KMS-11 (cell line): ENCODE data around the gene MDN1.
"Not testable (repeated sequence)": the region's sequence is repeated elsewhere in the genome, so short reads cannot be mapped to it uniquely, and the experiment has no call there.

Experiments
- H2AFZ ChIP-seq: fragments of 200-600 bp; sonication (generic); 2 replicates; pipeline ENCODE4 v1.6.1; 2016; ENCODE audit warnings: antibody characterized with exemption, mixed run types, low read depth
- H3K27ac ChIP-seq: fragments of 200-600 bp; sonication (generic); 2 replicates; pipeline ENCODE4 v1.6.1; 2016; ENCODE audit warnings: mild to moderate bottlenecking, mixed run types
- H3K27me3 ChIP-seq: fragments of 200-600 bp; sonication (generic); 2 replicates; pipeline ENCODE4 v1.6.1; 2017; ENCODE audit warnings: mild to moderate bottlenecking, low read depth, mixed run types, moderate library complexity; ENCODE audit not compliant: insufficient read depth
- H3K36me3 ChIP-seq: fragments of 200-600 bp; sonication (generic); 2 replicates; pipeline ENCODE4 v1.6.1; 2017; ENCODE audit warnings: mild to moderate bottlenecking, mixed run types; ENCODE audit not compliant: insufficient read depth
- H3K4me1 ChIP-seq: fragments of 200-600 bp; sonication (generic); 2 replicates; pipeline ENCODE4 v1.6.1; 2016; ENCODE audit warnings: mild to moderate bottlenecking, low read depth, mixed run types; ENCODE audit not compliant: poor library complexity, severe bottlenecking
- H3K4me2 ChIP-seq: fragments of 200-600 bp; sonication (generic); 2 replicates; pipeline ENCODE4 v1.7.0; 2016; ENCODE audit warnings: mild to moderate bottlenecking, mixed run types
- H3K4me3 ChIP-seq: fragments of 200-600 bp; sonication (generic); IDR thresholded peaks from 2 replicates; pipeline ENCODE4 v1.6.1; 2017; ENCODE audit warnings: low read depth, low read length, mixed read lengths; ENCODE audit not compliant: insufficient read depth
- H3K79me2 ChIP-seq: fragments of 200-600 bp; sonication (generic); 2 replicates; pipeline ENCODE4 v1.6.1; 2016; ENCODE audit warnings: low read depth, mixed run types; ENCODE audit not compliant: insufficient read depth
- H3K9ac ChIP-seq: fragments of 200-600 bp; sonication (generic); 2 replicates; pipeline ENCODE4 v1.6.1; 2016; ENCODE audit warnings: mild to moderate bottlenecking, mixed run types
- H4K20me1 ChIP-seq: fragments of 200-600 bp; sonication (generic); 2 replicates; pipeline ENCODE4 v1.6.1; 2016; ENCODE audit warnings: mild to moderate bottlenecking, mixed run types; ENCODE audit not compliant: insufficient read depth
- TF ChIP-seq, protein P1 (sequence below): fragments of 200-600 bp; sonication (generic); conservative IDR thresholded peaks from 2 replicates; pipeline ENCODE4 v1.6.1; 2017; ENCODE audit warnings: low read depth, mild to moderate bottlenecking, antibody characterized with exemption, low read length, moderate library complexity, mixed read lengths

Gene MDN1

DNA sequence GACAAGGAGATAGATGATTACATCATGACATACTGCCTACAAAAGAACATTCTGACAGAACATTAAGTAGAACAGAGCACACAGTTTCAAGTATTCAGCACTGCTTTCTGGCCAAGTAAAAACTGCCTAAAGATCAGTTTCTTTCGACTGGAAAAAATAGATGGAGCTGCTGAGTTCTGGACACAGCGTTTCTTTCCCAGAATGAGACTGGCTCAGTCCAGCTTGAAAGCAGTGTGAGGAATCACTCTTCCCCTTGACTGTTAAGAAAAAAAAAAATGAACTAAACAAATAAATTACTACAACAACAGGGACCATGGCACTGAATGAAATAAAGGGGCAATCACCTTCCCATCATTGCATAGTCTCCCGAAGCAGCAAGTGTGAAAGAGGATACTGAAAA is 176.6 kb downstream of the MDN1 start:
- Histone ChIP-seq H3K36me3 (no peaks in the 10 kb centered on the region), H3K4me1 (no peaks in the 10 kb centered on the region), H3K27me3 (no peaks in the 10 kb centered on the region), H3K27ac (no peak overlapping the region), H3K4me3 (no peak overlapping the region), H4K20me1 (no peaks in the 10 kb centered on the region), H3K4me2 (no peak overlapping the region), H3K9ac (no peak overlapping the region), H3K79me2 (no peaks in the 10 kb centered on the region), H2AFZ (no peak overlapping the region)
- TF ChIP-seq, protein P1, sequence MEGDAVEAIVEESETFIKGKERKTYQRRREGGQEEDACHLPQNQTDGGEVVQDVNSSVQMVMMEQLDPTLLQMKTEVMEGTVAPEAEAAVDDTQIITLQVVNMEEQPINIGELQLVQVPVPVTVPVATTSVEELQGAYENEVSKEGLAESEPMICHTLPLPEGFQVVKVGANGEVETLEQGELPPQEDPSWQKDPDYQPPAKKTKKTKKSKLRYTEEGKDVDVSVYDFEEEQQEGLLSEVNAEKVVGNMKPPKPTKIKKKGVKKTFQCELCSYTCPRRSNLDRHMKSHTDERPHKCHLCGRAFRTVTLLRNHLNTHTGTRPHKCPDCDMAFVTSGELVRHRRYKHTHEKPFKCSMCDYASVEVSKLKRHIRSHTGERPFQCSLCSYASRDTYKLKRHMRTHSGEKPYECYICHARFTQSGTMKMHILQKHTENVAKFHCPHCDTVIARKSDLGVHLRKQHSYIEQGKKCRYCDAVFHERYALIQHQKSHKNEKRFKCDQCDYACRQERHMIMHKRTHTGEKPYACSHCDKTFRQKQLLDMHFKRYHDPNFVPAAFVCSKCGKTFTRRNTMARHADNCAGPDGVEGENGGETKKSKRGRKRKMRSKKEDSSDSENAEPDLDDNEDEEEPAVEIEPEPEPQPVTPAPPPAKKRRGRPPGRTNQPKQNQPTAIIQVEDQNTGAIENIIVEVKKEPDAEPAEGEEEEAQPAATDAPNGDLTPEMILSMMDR = no peak

DNA sequence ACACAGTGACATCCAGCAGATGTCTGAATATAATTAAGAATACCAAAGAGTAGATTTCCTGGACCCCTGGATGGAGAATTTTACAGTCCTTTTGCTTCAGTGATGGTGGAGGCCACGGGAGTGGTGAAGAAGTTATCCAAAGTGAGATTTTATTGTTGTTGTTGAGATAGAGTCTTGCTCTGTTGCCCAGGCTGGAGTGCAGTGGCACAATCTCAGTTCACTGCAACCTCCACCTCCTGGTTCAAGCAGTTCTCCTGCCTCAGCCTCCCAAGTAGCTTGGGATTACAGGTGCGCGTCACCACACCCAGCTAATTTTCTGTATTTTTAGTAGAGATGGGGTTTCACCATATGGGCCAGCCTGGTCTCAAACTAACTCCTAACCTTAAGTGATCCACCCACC is 178.0 kb downstream of the MDN1 start:
- H4K20me1 ChIP-seq, H3K4me3 ChIP-seq, H3K4me2 ChIP-seq, H3K27ac ChIP-seq, H2AFZ ChIP-seq, H3K4me1 ChIP-seq, H3K27me3 ChIP-seq, H3K79me2 ChIP-seq, H3K36me3 ChIP-seq, H3K9ac ChIP-seq: not testable (repeated sequence)

DNA sequence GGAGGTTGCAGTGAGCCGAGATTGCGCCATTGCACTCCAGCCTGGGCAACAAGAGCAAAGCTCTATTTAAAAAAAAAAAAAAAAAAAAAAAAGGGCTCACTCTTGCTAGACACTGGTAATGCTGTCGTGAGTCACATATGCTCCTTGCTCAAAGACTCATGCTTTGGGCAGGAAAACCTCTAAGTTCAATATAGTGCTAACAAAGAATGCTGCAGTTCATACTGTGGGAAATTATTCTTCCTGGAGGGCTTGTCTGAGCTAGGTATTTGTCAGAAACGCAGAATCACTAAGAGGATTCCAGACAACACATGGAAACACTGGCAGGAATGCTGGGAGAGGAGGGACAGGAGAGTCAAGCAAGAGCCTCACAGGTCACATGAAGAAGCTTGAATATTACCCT is 178.8 kb downstream of the MDN1 start:
- H2AFZ ChIP-seq = no peak overlapping the region

DNA sequence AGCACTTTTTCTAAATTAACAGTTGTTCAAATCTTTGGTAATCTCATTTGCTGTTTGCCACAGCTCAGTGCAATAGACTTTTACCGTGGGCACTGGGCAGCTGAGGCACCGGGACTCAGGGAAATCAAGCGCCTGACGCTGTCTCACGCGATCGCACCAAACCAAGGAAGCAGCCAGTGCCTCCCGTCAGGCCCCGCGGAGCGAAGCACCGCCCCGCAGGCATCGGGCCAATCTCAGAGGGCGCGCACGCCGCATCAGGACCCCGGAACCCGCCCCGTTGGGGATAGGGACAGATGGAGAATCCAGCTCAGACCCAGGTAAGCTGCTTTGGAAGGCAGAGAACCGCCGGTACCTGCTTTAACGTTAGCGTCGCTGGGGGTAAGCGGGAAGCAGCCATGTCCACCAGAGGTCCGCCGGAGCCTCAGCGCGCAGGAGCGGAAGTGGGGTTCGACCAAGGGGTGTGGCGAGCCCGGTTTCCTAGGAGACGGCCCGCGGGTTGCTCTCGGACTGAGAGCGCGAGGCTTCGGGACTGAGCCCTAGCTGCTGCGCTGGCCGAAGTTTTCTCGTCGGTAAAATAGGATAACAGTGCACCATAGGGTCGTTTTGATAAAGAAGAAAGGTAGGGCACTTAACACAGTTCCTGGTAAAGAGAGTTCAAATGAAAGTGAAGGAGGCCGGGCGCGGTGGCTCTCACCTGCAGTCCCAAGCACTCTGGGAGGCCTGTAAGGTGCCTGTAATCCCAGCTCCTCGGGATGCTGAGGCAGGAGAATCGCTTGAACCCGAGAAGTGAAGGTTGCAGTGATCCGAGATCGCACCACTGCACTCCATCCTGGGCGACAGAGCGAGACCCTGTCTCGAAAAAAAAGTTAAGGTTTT is 181.0 kb downstream of the MDN1 start, which contains the start of gene LYRM2:
Gene LYRM2, minus strand, starts transcription at position 428 of the 876 bp plus-strand sequence. Its CDS starts 31 bp downstream, at position 397.
- Histone ChIP-seq H3K36me3 (no peaks in the 10 kb centered on the region), H3K4me2 (peak within 1 kb of the TSS; percentile 93), H3K4me1 (peaks cover 7% of the 10 kb centered on the region), H3K79me2 (no peaks in the 10 kb centered on the region), H2AFZ (peak within 1 kb of the TSS; percentile 66), H3K9ac (peak within 1 kb of the TSS; percentile 55), H3K27ac (peak within 1 kb of the TSS; percentile 72), H3K4me3 (no peak within 1 kb of the TSS), H3K27me3 (no peaks in the 10 kb centered on the region), H4K20me1 (no peaks in the 10 kb centered on the region)
- TF ChIP-seq, protein P1 = no peak

More for the DNA sequence above, 178.8 kb downstream of the MDN1 start:
- H4K20me1 ChIP-seq = no peaks in the 10 kb centered on the region
- no peak overlapping the region for H3K4me2 ChIP-seq
- TF ChIP-seq, protein P1 = no peak
- H3K9ac ChIP-seq = no peak overlapping the region
- H3K79me2 ChIP-seq = no peaks in the 10 kb centered on the region
- H3K27ac ChIP-seq = no peak overlapping the region
- H3K27me3 ChIP-seq = no peaks in the 10 kb centered on the region
- H3K4me1 ChIP-seq = peaks cover 7% of the 10 kb centered on the region
- H3K36me3 ChIP-seq = no peaks in the 10 kb centered on the region
- no peak overlapping the region for H3K4me3 ChIP-seq

DNA sequence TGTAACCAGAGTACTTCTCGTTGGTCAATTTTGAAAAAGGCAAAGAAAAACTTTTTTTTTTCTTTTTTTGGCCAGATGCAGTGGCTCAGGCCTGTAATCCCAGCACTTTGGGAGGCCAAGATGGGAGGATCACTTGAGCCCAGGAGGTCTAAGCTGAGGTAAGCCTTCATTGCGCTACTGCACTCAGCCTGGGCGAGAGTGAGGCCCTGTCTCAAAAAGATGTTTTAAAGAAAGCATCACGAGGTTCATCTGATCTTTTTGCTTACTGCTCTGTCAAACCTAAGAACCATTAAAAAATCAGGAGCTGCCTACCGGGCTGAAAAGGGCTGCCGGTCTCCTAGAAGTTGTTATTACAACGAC is 181.7 kb downstream of the MDN1 start:
- peak overlapping the region; percentile 55 for H3K9ac ChIP-seq
- no peaks in the 10 kb centered on the region for H3K36me3 ChIP-seq
- no peak overlapping the region for H3K4me3 ChIP-seq
- H3K79me2 ChIP-seq = no peaks in the 10 kb centered on the region
- peak overlapping the region; percentile 66 for H2AFZ ChIP-seq
- H4K20me1 ChIP-seq = no peaks in the 10 kb centered on the region
- H3K4me2 ChIP-seq = peak overlapping the region; percentile 93
- TF ChIP-seq, protein P1 = no peak
- H3K27me3 ChIP-seq = no peaks in the 10 kb centered on the region
- peak overlapping the region; percentile 72 for H3K27ac ChIP-seq
- H3K4me1 ChIP-seq = peaks cover 7% of the 10 kb centered on the region

DNA sequence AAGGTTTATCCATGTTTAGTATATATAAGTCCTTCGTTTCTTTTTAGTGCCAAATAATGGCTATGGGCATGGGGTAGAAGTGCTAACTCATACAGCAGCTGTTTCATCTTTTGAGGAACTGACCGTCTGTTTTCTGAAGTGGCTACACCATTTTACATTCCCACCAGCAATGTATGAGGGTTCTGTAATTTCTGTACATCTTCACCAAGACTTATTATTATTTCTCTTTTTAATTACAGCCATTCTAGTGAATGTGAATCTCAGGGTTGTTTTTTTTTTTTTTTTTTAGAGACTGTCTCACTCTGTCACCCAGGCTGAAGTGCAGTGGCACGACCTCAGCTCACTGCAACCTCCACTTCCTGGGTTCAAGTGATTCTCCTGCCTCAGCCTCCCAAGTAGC is 183.2 kb downstream of the MDN1 start:
- H3K36me3 ChIP-seq, H3K27ac ChIP-seq, H2AFZ ChIP-seq, H3K9ac ChIP-seq, H3K27me3 ChIP-seq, H4K20me1 ChIP-seq, H3K4me3 ChIP-seq, H3K4me2 ChIP-seq, H3K79me2 ChIP-seq, H3K4me1 ChIP-seq: not testable (repeated sequence)
